Coronary artery (tissue), 2 donors: ENCODE data around the gene RNF157.

Source experiments
- DNase-seq: peaks from one replicate; pipeline ENCODE4 v3.0.0-alpha.2; 2017; ENCODE audit warnings: low spot score
- H3K27ac ChIP-seq, 2 donors: fragments of 200-600 bp; sonication (generic); one replicate each; pipeline ENCODE4 v1.5.1; 2016 to 2019
- H3K4me3 ChIP-seq: fragments of 200-600 bp; sonication (generic); 2 replicates; pipeline ENCODE4 v1.5.1; 2016; ENCODE audit warnings: mild to moderate bottlenecking, moderate library complexity
- TF ChIP-seq, protein P1 (sequence below): fragments of 200-600 bp; sonication (generic); IDR thresholded peaks from one replicate; pipeline ENCODE4 v1.5.1; 2019; ENCODE audit warnings: antibody characterized with exemption

RNF157 gene

DNA sequence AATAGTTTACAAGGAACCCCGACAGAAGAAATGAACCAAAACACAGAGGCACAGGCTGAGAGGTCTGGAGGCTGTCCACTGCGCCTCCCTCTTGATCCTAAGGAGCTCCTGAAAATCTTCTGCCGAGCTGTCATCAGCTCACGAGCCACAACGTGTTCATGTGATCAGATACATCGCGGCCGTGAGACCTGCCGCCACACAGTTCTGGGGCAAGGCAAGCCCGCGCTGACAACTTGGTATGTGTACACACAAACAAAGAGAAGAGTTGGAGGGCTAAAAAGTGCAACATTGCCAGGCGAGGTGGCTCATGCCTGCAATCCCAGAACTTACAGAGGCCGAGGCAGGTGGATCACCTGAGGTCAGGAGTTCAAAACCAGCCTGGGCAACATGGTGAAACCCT, 144.3 kb downstream of the RNF157 start:
- TF ChIP-seq, protein P1, sequence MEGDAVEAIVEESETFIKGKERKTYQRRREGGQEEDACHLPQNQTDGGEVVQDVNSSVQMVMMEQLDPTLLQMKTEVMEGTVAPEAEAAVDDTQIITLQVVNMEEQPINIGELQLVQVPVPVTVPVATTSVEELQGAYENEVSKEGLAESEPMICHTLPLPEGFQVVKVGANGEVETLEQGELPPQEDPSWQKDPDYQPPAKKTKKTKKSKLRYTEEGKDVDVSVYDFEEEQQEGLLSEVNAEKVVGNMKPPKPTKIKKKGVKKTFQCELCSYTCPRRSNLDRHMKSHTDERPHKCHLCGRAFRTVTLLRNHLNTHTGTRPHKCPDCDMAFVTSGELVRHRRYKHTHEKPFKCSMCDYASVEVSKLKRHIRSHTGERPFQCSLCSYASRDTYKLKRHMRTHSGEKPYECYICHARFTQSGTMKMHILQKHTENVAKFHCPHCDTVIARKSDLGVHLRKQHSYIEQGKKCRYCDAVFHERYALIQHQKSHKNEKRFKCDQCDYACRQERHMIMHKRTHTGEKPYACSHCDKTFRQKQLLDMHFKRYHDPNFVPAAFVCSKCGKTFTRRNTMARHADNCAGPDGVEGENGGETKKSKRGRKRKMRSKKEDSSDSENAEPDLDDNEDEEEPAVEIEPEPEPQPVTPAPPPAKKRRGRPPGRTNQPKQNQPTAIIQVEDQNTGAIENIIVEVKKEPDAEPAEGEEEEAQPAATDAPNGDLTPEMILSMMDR: no peak
- no peak for DNase-seq
- H3K4me3 ChIP-seq: no peak overlapping the region
- no peak overlapping the region for H3K27ac ChIP-seq

DNA sequence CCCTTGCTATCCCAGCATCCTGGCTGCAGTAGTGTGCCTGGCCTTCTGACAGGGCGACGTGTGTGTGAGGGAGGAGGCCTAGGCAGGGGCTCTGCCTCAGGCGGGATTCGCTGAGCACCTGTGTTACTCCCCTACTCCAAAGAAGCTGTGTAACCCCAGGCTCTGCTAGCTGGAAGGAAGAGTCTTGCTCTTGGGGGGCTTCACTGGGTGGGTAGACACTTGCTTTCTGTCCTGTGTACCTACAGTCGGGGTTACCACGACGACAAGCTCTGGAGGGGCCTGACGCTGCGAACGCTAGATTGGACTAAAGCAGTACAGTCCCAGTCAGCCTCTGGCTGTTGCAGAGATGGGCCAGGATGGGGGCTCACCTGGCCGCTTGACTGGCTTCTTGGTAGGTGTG, 146.2 kb downstream of the RNF157 start:
- Histone ChIP-seq H3K4me3 (no peak overlapping the region), H3K27ac (no peak overlapping the region)
- TF ChIP-seq, protein P1: no peak
- DNase-seq: no peak

DNA sequence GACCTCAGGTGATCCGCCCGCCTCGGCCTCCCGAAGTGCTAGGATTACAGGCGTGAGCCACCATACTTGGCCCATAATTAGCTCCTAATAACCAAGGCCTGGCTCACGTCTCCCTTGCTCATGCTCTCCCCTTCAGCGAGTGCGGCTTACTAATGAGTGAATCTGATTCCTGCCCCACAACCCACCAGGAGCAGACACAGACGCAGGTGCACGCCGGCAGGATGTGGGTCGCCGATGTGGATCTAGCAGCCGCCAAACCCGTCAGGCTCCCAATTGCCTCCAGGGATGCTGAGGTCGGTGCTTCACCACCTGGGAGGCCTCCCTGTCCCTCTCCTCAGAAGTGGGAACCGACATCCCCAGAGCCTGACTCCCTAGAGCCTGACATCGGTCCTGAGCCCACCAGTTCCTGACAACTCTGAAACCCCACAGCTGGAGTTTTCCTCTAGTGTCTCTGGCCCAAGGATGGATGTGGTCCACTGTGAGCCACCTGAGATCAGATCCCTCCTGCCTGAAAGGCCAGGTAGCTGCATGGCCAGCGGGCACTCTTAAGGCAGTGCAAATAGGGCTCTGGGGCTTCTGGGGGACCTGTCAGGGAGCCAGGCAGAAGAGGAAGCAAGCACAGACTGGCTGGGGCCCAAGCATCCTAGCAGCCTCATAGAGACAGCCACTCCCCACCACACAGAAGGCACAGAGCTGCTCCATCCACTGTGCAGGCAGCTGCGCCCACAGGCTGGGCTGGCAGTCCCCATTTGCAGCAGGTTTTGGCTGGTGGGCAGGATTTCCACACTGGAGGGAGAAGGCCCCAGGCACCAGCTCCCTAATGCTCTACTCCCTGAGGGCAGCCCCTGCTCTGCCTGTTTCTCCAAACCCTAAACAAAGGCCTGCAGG, 147.5 kb downstream of the RNF157 start:
- DNase-seq: no peak
- TF ChIP-seq, protein P1: no peak
- H3K4me3 ChIP-seq: no peak overlapping the region
- no peak overlapping the region for H3K27ac ChIP-seq
